ENCODE data around the gene IER5. TPM values are rescaled to one million over a fixed set of nuclear protein-coding genes. Genes with fewer than 3 reads are reported as not detected.

The IER5 gene
- total and polyA plus RNA-seq, 2 of the 13 experiments (the other 11 are each of a cell fraction or from before 2014, with no cell fraction given): 2.5 to 3.5 TPM

DNA sequence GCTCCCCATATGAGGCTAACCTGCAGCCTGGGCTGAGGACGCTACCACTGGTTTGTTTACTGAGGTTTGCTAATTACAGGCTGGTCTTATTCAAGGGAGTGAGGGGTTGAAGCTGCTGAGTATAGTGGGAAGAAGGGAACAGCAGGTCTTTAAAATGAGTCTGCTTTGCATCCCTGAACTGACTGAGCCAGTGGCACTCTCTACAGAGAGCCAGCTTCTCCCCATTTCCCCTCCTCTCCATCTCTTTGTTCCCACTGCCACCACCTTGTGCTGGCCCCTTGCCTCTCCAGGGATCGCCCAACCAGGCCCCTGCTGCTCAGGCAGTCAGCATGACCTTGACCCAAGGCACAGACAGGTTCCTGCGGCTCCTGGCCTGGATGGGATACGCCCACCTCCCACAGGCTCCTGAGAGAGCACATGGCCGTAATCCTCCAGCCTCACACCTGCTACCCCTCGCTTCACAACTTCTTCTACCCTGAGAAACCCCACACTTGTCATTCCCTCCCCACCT lies 45.0 kb downstream of the IER5 start (continued):
- TF ChIP-seq, protein P1, sequence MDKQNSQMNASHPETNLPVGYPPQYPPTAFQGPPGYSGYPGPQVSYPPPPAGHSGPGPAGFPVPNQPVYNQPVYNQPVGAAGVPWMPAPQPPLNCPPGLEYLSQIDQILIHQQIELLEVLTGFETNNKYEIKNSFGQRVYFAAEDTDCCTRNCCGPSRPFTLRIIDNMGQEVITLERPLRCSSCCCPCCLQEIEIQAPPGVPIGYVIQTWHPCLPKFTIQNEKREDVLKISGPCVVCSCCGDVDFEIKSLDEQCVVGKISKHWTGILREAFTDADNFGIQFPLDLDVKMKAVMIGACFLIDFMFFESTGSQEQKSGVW (CRISPR knock-in tag; IDR thresholded peaks at IDR 0.05; ENCODE audit: borderline replicate concordance): no peak
- no peak for TF ChIP-seq ELF1 (CRISPR knock-in tag; IDR thresholded peaks at IDR 0.05)
- TF ChIP-seq PPARG (CRISPR knock-in tag; conservative IDR thresholded peaks at IDR 0.05): peak; percentile 82
- TF ChIP-seq, protein P2, sequence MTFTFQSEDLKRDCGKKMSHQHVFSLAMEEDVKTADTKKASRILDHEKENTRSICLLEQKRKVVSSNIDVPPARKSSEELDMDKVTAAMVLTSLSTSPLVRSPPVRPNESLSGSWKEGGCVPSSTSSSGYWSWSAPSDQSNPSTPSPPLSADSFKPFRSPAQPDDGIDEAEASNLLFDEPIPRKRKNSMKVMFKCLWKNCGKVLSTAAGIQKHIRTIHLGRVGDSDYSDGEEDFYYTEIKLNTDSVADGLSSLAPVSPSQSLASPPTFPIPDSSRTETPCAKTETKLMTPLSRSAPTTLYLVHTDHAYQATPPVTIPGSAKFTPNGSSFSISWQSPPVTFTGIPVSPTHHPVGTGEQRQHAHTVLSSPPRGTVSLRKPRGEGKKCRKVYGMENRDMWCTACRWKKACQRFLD (CRISPR knock-in tag; IDR thresholded peaks at IDR 0.05; ENCODE audit: borderline replicate concordance): no peak
- TF ChIP-seq, protein P3, sequence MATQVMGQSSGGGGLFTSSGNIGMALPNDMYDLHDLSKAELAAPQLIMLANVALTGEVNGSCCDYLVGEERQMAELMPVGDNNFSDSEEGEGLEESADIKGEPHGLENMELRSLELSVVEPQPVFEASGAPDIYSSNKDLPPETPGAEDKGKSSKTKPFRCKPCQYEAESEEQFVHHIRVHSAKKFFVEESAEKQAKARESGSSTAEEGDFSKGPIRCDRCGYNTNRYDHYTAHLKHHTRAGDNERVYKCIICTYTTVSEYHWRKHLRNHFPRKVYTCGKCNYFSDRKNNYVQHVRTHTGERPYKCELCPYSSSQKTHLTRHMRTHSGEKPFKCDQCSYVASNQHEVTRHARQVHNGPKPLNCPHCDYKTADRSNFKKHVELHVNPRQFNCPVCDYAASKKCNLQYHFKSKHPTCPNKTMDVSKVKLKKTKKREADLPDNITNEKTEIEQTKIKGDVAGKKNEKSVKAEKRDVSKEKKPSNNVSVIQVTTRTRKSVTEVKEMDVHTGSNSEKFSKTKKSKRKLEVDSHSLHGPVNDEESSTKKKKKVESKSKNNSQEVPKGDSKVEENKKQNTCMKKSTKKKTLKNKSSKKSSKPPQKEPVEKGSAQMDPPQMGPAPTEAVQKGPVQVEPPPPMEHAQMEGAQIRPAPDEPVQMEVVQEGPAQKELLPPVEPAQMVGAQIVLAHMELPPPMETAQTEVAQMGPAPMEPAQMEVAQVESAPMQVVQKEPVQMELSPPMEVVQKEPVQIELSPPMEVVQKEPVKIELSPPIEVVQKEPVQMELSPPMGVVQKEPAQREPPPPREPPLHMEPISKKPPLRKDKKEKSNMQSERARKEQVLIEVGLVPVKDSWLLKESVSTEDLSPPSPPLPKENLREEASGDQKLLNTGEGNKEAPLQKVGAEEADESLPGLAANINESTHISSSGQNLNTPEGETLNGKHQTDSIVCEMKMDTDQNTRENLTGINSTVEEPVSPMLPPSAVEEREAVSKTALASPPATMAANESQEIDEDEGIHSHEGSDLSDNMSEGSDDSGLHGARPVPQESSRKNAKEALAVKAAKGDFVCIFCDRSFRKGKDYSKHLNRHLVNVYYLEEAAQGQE (IDR thresholded peaks at IDR 0.05; ENCODE audit: borderline replicate concordance in 1 of 2, low read depth in 1 of 2, low read length in 2 of 2): no peak
- no peak for TF ChIP-seq EEA1 (CRISPR knock-in tag; IDR thresholded peaks at IDR 0.05; ENCODE audit: borderline replicate concordance)
- no peak for TF ChIP-seq ZBTB8A (CRISPR knock-in tag; IDR thresholded peaks at IDR 0.05; ENCODE audit: borderline replicate concordance, low read depth)
- no peak for TF ChIP-seq ZSCAN31 (CRISPR knock-in tag; IDR thresholded peaks at IDR 0.05; ENCODE audit: low read depth)
- no peak for TF ChIP-seq TERF1 (CRISPR knock-in tag; IDR thresholded peaks at IDR 0.05)
- 0 out of 2 replicates have a peak, but pooled peaks have one; percentile 37 for TF ChIP-seq ZNF747 (CRISPR knock-in tag; IDR thresholded peaks at IDR 0.05; ENCODE audit: borderline replicate concordance)
- no peak for TF ChIP-seq ZNF773 (CRISPR knock-in tag; IDR thresholded peaks at IDR 0.05; ENCODE audit: borderline replicate concordance)
- TF ChIP-seq ZNF501 (CRISPR knock-in tag; IDR thresholded peaks at IDR 0.05): no peak
- TF ChIP-seq ZNF44 (CRISPR knock-in tag; IDR thresholded peaks at IDR 0.05): no peak
- TF ChIP-seq, protein P4, sequence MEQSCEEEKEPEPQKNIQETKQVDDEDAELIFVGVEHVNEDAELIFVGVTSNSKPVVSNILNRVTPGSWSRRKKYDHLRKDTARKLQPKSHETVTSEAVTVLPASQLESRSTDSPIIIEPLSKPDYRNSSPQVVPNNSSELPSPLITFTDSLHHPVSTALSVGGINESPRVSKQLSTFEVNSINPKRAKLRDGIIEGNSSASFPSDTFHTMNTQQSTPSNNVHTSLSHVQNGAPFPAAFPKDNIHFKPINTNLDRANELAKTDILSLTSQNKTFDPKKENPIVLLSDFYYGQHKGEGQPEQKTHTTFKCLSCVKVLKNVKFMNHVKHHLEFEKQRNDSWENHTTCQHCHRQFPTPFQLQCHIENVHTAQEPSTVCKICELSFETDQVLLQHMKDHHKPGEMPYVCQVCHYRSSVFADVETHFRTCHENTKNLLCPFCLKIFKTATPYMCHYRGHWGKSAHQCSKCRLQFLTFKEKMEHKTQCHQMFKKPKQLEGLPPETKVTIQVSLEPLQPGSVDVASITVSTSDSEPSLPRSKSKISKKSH (CRISPR knock-in tag; IDR thresholded peaks at IDR 0.05; ENCODE audit: borderline replicate concordance): no peak; the same call in 1 of the 2 replicates
- no peak for TF ChIP-seq KDM2A (CRISPR knock-in tag; IDR thresholded peaks at IDR 0.05; ENCODE audit: borderline replicate concordance, low read depth)
- TF ChIP-seq CCAR2 (optimal IDR thresholded peaks at IDR 0.05; ENCODE audit: low read depth, low read length): no peak
